Measurements from ENCODE around the gene FOXN3. TPM values are rescaled to one million over a fixed set of nuclear protein-coding genes. Genes with fewer than 3 reads are reported as not detected.

FOXN3 gene
- polyA plus RNA-seq, 3 donors, result 38.7 to 57.4 (median 42.0) TPM

DNA sequence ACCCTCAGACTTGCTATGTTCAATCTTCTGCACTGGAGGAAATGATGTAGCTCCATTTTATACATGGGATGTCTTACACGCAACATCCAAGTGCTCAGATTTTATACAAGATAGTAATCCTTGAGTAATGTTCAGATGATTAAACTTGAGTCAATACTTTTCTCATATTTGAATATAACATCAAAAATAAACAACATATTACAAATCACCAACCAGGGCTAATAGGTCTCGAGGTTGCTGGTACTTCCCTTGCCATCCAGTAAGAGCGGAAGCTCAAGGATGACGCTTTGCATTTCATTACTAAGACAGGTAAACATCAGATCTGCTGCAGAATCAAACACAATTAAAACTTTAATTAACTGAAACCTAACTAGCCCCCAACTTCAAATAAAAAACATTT lies 97.3 kb downstream of the FOXN3 start:
- H3K4me3 ChIP-seq (replicated peaks in 1 of 3; ENCODE audit: low read depth in 2 of 3, low read length in 3 of 3), result no peak overlapping the region
- Mint-ChIP-seq H3K36me3 (peaks cover 38 to 61% of the 10 kb centered on the region in 2 donors), H3K4me3 (no peak overlapping the region), H3K27ac (no peak overlapping the region), H3K9me3 (peaks cover 0 to 8% (median 3%) of the 10 kb centered on the region in 7 donors), H3K27me3 (ENCODE audit: low read depth in 3 of 3) (peaks cover 0 to 2% (median 0%) of the 10 kb centered on the region in 3 donors), H3K4me1 (peaks cover 11% of the 10 kb centered on the region)
- TF ChIP-seq, protein P1, sequence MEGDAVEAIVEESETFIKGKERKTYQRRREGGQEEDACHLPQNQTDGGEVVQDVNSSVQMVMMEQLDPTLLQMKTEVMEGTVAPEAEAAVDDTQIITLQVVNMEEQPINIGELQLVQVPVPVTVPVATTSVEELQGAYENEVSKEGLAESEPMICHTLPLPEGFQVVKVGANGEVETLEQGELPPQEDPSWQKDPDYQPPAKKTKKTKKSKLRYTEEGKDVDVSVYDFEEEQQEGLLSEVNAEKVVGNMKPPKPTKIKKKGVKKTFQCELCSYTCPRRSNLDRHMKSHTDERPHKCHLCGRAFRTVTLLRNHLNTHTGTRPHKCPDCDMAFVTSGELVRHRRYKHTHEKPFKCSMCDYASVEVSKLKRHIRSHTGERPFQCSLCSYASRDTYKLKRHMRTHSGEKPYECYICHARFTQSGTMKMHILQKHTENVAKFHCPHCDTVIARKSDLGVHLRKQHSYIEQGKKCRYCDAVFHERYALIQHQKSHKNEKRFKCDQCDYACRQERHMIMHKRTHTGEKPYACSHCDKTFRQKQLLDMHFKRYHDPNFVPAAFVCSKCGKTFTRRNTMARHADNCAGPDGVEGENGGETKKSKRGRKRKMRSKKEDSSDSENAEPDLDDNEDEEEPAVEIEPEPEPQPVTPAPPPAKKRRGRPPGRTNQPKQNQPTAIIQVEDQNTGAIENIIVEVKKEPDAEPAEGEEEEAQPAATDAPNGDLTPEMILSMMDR (IDR thresholded peaks at IDR 0.05), result no peak
- H3K9ac ChIP-seq (ENCODE audit: insufficient read depth, low read length, poor library complexity, severe bottlenecking), result no peak overlapping the region
- H4K20me1 ChIP-seq (ENCODE audit: insufficient read depth, low read length), result peaks cover 97% of the 10 kb centered on the region
- H3K9me3 ChIP-seq (replicated peaks in 1 of 2; ENCODE audit: control insufficient read depth in 1 of 2, insufficient read depth in 1 of 2, low read length in 2 of 2), result no peaks in the 10 kb centered on the region
- 93% methylated on average over 2 of the region's 4 CpGs for WGBS (ENCODE audit: insufficient coverage)
- H3K27me3 ChIP-seq (ENCODE audit: control insufficient read depth in 2 of 2, insufficient read depth in 2 of 2, low read length in 2 of 2), result no peaks in the 10 kb centered on the region
- peaks cover 86% of the 10 kb centered on the region for H3K79me2 ChIP-seq (ENCODE audit: insufficient read depth, low read length)
- H3K36me3 ChIP-seq (replicated peaks in 1 of 2; ENCODE audit: control insufficient read depth in 1 of 2, insufficient read depth in 2 of 2, low read length in 2 of 2), result peaks cover 3 to 70% of the 10 kb centered on the region in 2 donors
- no peak overlapping the region for H2AFZ ChIP-seq (ENCODE audit: insufficient read depth, low read depth, low read length, poor library complexity, severe bottlenecking)
- intact Hi-C loops (cut with micrococcal nuclease), result no loop called here
- H3K4me2 ChIP-seq (replicated peaks; ENCODE audit: extremely low read depth, low read length, poor library complexity, severe bottlenecking), result no peak overlapping the region
- DNase-seq, result no peak
- H3K4me1 ChIP-seq (ENCODE audit: control insufficient read depth in 1 of 2, insufficient read depth in 2 of 2, low read length in 2 of 2), result no peaks in the 10 kb centered on the region
- H3K27ac ChIP-seq (ENCODE audit: low read depth in 1 of 2, low read length in 2 of 2), result peak overlapping the region in 1 of 2 donors; percentile 8

- no CpG with 5 or more reads among the region's 4 CpGs for WGBS (ENCODE audit: insufficient coverage)
- Mint-ChIP-seq H3K36me3 (peaks cover 33 to 54% of the 10 kb centered on the region in 2 donors), H3K27ac (peak overlapping the region in 3 of 7 donors; percentile 46 to 87 (median 70)), H3K9me3 (peaks cover 0 to 5% (median 1%) of the 10 kb centered on the region in 7 donors), H3K27me3 (ENCODE audit: low read depth in 3 of 3) (peaks cover 0 to 2% (median 0%) of the 10 kb centered on the region in 3 donors), H3K4me3 (no peak overlapping the region), H3K4me1 (peaks cover 8% of the 10 kb centered on the region)
- Histone ChIP-seq H3K36me3 (replicated peaks in 1 of 2; ENCODE audit: control insufficient read depth in 1 of 2, insufficient read depth in 2 of 2, low read length in 2 of 2) (peaks cover 3 to 56% of the 10 kb centered on the region in 2 donors), H3K9ac (ENCODE audit: insufficient read depth, low read length, poor library complexity, severe bottlenecking) (no peak overlapping the region), H3K4me2 (replicated peaks; ENCODE audit: extremely low read depth, low read length, poor library complexity, severe bottlenecking) (no peak overlapping the region), H3K4me3 (replicated peaks in 1 of 3; ENCODE audit: low read depth in 2 of 3, low read length in 3 of 3) (no peak overlapping the region), H3K4me1 (ENCODE audit: control insufficient read depth in 1 of 2, insufficient read depth in 2 of 2, low read length in 2 of 2) (no peaks in the 10 kb centered on the region), H3K27me3 (ENCODE audit: control insufficient read depth in 2 of 2, insufficient read depth in 2 of 2, low read length in 2 of 2) (no peaks in the 10 kb centered on the region), H3K27ac (ENCODE audit: low read depth in 1 of 2, low read length in 2 of 2) (no peak overlapping the region), H3K79me2 (ENCODE audit: insufficient read depth, low read length) (peaks cover 88% of the 10 kb centered on the region), H3K9me3 (replicated peaks in 1 of 2; ENCODE audit: control insufficient read depth in 1 of 2, insufficient read depth in 1 of 2, low read length in 2 of 2) (no peaks in the 10 kb centered on the region), H2AFZ (ENCODE audit: insufficient read depth, low read depth, low read length, poor library complexity, severe bottlenecking) (no peak overlapping the region), H4K20me1 (ENCODE audit: insufficient read depth, low read length) (peaks cover 99% of the 10 kb centered on the region)
- TF ChIP-seq, protein P1 (IDR thresholded peaks at IDR 0.05), result no peak
- DNase-seq, result no peak
- intact Hi-C loops (cut with micrococcal nuclease), result no loop called here
Observed at GRCh38 chr14:89317051-89317691, 99.9 kb downstream of the FOXN3 start.

All from CD14-positive monocyte (primary cell).